Endothelial cell of umbilical vein (primary cell): ENCODE results near the gene PARP3.

ENCODE experiments used
- CTCF ChIP-seq, 2 donors: IDR thresholded peaks; 1 replicate in 1 of 2; 2 replicates in 1 of 2; pipeline ENCODE4 v1.5.1; 2011; ENCODE audit warnings: low read length in 2 of 2, mild to moderate bottlenecking in 2 of 2, moderate library complexity in 2 of 2, control low read depth in 1 of 2, inconsistent platforms in 1 of 2, low read depth in 1 of 2; ENCODE audit not compliant: insufficient read depth in 1 of 2; ENCODE audit errors: extremely low read depth in 1 of 2
- EZH2 ChIP-seq: IDR thresholded peaks from 2 replicates; pipeline ENCODE4 v1.6.1; 2012; ENCODE audit warnings: borderline replicate concordance, low read depth, mild to moderate bottlenecking, moderate library complexity, low read length, inconsistent platforms; ENCODE audit not compliant: severe bottlenecking
- JUN ChIP-seq: IDR thresholded peaks from 2 replicates; pipeline ENCODE4 v1.6.1; 2011; ENCODE audit warnings: borderline replicate concordance, low read depth; ENCODE audit not compliant: insufficient read length, insufficient read depth
- MAX ChIP-seq: IDR thresholded peaks from 2 replicates; pipeline ENCODE4 v1.6.1; 2011; ENCODE audit not compliant: insufficient read depth, insufficient read length
- MYC ChIP-seq: IDR thresholded peaks from one replicate; pipeline ENCODE4 v1.6.1; 2011; ENCODE audit warnings: mild to moderate bottlenecking, low read depth, low read length
- POLR2A ChIP-seq: IDR thresholded peaks from 2 replicates; pipeline ENCODE4 v1.6.1; 2012; ENCODE audit warnings: low read depth, mild to moderate bottlenecking, control low read depth, low read length
- POLR2AphosphoS5 ChIP-seq: IDR thresholded peaks from 2 replicates; pipeline ENCODE4 v1.6.1; 2012; ENCODE audit warnings: low read depth, mild to moderate bottlenecking, control low read depth, low read length, moderate library complexity; ENCODE audit not compliant: insufficient read depth

GRCh38 chr3:51971350-51971749 is 29.2 kb downstream of the PARP3 start:
- TF ChIP-seq CTCF (IDR thresholded peaks at IDR 0.05; ENCODE audit: extremely low read depth in 1 of 2, insufficient read depth in 1 of 2, low read depth in 1 of 2, low read length in 2 of 2), result no peak
- TF ChIP-seq POLR2A, result no peak
- no peak for TF ChIP-seq POLR2AphosphoS5
- no peak for TF ChIP-seq EZH2
- no peak for TF ChIP-seq MYC
- no peak for TF ChIP-seq JUN
- TF ChIP-seq MAX, result no peak
